ENCODE data around the gene PLK2. TPM values are rescaled to one million over a fixed set of nuclear protein-coding genes. Genes with fewer than 3 reads are reported as not detected.
A peak's percentile ranks its signal among the peaks of the same experiment; 100 is the strongest.

PLK2 gene
- total RNA-seq, 1 experiment from 2014 or later = 31.9 TPM

DNA sequence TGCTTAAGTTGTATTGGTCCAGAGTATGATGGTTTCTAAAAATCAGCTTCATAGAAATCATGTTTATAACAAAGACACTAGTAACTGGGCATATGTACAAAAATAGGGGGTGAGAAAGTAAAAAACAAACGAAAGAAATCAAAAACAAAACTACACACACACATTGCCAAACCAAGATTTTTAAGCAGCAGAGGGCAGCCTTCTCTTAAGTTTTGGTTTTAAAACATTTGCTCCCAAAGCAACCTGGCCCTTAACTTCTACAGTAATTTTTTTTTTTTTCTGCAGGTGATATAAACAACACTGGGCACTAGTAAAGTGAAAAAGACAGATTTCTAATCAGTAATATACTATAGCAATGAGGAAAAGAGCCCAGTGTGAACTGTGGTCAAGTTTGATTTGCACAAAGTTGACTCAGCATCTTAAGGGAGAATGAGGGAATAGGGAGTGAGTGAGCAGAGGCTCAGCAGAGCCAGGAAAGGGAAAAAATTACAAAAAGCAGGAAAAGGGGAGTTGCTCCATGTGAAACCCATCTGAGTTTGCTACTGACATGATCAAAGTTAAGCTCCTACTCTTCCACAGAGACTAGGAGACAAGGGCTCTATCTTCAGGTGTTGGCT lies 18.0 kb upstream of the PLK2 start:
- Mint-ChIP-seq H3K4me3 (ENCODE audit: unreplicated experiment) (no peak overlapping the region), H3K27ac (ENCODE audit: unreplicated experiment) (no peak overlapping the region), H3K27me3 (ENCODE audit: insufficient read depth, unreplicated experiment) (no peaks in the 10 kb centered on the region), H3K4me1 (ENCODE audit: low read depth, unreplicated experiment) (no peaks in the 10 kb centered on the region), H3K9me3 (ENCODE audit: unreplicated experiment) (peaks cover 31% of the 10 kb centered on the region), H3K36me3 (ENCODE audit: insufficient read depth, unreplicated experiment) (no peaks in the 10 kb centered on the region)
- TF ChIP-seq, protein P1, sequence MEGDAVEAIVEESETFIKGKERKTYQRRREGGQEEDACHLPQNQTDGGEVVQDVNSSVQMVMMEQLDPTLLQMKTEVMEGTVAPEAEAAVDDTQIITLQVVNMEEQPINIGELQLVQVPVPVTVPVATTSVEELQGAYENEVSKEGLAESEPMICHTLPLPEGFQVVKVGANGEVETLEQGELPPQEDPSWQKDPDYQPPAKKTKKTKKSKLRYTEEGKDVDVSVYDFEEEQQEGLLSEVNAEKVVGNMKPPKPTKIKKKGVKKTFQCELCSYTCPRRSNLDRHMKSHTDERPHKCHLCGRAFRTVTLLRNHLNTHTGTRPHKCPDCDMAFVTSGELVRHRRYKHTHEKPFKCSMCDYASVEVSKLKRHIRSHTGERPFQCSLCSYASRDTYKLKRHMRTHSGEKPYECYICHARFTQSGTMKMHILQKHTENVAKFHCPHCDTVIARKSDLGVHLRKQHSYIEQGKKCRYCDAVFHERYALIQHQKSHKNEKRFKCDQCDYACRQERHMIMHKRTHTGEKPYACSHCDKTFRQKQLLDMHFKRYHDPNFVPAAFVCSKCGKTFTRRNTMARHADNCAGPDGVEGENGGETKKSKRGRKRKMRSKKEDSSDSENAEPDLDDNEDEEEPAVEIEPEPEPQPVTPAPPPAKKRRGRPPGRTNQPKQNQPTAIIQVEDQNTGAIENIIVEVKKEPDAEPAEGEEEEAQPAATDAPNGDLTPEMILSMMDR (IDR thresholded peaks at IDR 0.05; ENCODE audit: insufficient read depth in 1 of 2, low read depth in 1 of 2, low read length in 1 of 2, severe bottlenecking in 1 of 2, unreplicated experiment in 1 of 2) = peak; percentile 18 to 32
- Histone ChIP-seq H3K9me3 (peaks cover 6% of the 10 kb centered on the region; the same call in 1 of the 2 replicates), H3K36me3 (ENCODE audit: control insufficient read depth, insufficient read depth, low read length) (no peaks in the 10 kb centered on the region), H3K27me3 (replicated peaks; ENCODE audit: control insufficient read depth, insufficient read depth, low read length) (no peaks in the 10 kb centered on the region), H3K4me3 (ENCODE audit: low read depth, low read length) (no peak overlapping the region), H3K4me1 (no peaks in the 10 kb centered on the region)
- DNase-seq = peak in 1 of 2 experiments; percentile 24
- no TSS peak for BruUV-seq (replicated peaks)
- intact Hi-C loops (cut with micrococcal nuclease; ENCODE audit: unreplicated experiment) = loop anchor here (1.0 kb wide), 1 partner anchor 372 kb away; no protein-coding TSS in a partner anchor
- ChIA-PET POLR2A (no interaction called here), CTCF (interaction anchor here (0.6 to 1.4 kb wide), 2 partner anchors 256 to 372 kb away, joined by 3 to 7 read pairs; no protein-coding TSS in a partner anchor)

DNA sequence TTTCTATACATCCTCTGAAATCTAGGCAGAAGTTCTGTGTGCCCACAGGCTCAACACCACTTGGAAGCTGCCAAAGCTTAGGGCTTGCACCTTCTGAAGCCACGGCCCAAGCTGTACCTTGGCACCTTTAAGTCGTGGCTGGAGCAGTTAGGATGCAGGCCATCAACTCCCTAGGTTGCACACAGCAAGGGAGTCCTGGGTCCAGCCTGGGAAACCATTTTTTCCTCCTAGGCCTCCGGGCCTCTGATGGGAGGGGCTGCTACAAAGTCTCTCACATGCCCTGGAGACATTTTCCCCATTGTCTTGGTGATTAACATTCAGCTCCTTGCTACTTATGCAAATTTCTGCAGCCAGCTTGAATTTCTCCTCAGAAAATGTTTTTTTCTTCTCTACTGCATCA lies 15.5 kb upstream of the PLK2 start:
- Histone ChIP-seq H3K36me3 (ENCODE audit: control insufficient read depth, insufficient read depth, low read length) (no peaks in the 10 kb centered on the region), H3K9me3 (peaks cover 6% of the 10 kb centered on the region; the same call in 1 of the 2 replicates), H3K4me3 (ENCODE audit: low read depth, low read length) (no peak overlapping the region), H3K27me3 (replicated peaks; ENCODE audit: control insufficient read depth, insufficient read depth, low read length) (no peaks in the 10 kb centered on the region), H3K4me1 (no peaks in the 10 kb centered on the region)
- intact Hi-C loops (cut with micrococcal nuclease; ENCODE audit: unreplicated experiment) = no loop called here
- no peak for DNase-seq
- Mint-ChIP-seq H3K9me3 (ENCODE audit: unreplicated experiment) (peaks cover 31% of the 10 kb centered on the region), H3K4me3 (ENCODE audit: unreplicated experiment) (no peak overlapping the region), H3K27ac (ENCODE audit: unreplicated experiment) (no peak overlapping the region), H3K4me1 (ENCODE audit: low read depth, unreplicated experiment) (no peaks in the 10 kb centered on the region), H3K36me3 (ENCODE audit: insufficient read depth, unreplicated experiment) (no peaks in the 10 kb centered on the region), H3K27me3 (ENCODE audit: insufficient read depth, unreplicated experiment) (no peaks in the 10 kb centered on the region)
- POLR2A ChIA-PET = no interaction called here
- TF ChIP-seq, protein P1 (IDR thresholded peaks at IDR 0.05; ENCODE audit: insufficient read depth in 1 of 2, low read depth in 1 of 2, low read length in 1 of 2, severe bottlenecking in 1 of 2, unreplicated experiment in 1 of 2) = no peak
- BruUV-seq (replicated peaks) = no TSS peak
- CTCF ChIA-PET = no interaction called here

DNA sequence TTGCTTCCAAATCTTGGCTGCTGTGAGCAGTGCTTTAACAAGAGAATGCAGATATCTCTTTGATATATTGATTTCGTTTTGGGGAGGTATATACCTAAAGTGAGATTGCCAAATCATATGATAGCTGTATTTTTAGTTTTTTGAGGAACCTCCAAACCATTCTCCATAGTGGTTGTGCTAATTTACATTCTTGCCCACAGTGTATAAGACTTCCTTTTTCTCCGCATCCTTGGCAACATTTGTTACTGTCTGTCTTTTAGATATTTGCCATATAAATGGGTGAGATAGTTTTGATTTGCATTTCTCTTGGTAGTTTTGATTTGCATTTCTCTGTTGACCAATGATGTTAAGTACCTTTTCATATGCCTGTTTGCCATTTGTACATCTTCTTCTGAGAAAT lies 10.0 kb upstream of the PLK2 start:
- H3K27ac Mint-ChIP-seq (ENCODE audit: unreplicated experiment) = no peak overlapping the region
- no peak for DNase-seq
- ChIA-PET POLR2A (interaction anchor here (0.6 kb wide), 1 partner anchor 8 kb away, joined by 3 read pairs; no protein-coding TSS in a partner anchor), CTCF (no interaction called here)
- TF ChIP-seq, protein P1 (IDR thresholded peaks at IDR 0.05; ENCODE audit: insufficient read depth in 1 of 2, low read depth in 1 of 2, low read length in 1 of 2, severe bottlenecking in 1 of 2, unreplicated experiment in 1 of 2) = no peak
- Histone ChIP-seq H3K36me3 (ENCODE audit: control insufficient read depth, insufficient read depth, low read length) (no peaks in the 10 kb centered on the region), H3K4me3 (ENCODE audit: low read depth, low read length) (no peak overlapping the region), H3K4me1 (no peaks in the 10 kb centered on the region), H3K9me3 (peaks cover under 1% of the 10 kb centered on the region; the same call in 1 of the 2 replicates), H3K27me3 (replicated peaks; ENCODE audit: control insufficient read depth, insufficient read depth, low read length) (no peaks in the 10 kb centered on the region)
- peaks cover 16% of the 10 kb centered on the region for H3K9me3 Mint-ChIP-seq (ENCODE audit: unreplicated experiment)
- intact Hi-C loops (cut with micrococcal nuclease; ENCODE audit: unreplicated experiment) = loop anchor here (10.0 kb wide), 2 partner anchors 235 to 1565 kb away; partner anchors contain the start of gene SETD9
- H3K27me3 Mint-ChIP-seq (ENCODE audit: insufficient read depth, unreplicated experiment) = no peaks in the 10 kb centered on the region
- H3K36me3 Mint-ChIP-seq (ENCODE audit: insufficient read depth, unreplicated experiment) = no peaks in the 10 kb centered on the region
- no peak overlapping the region for H3K4me3 Mint-ChIP-seq (ENCODE audit: unreplicated experiment)
- BruUV-seq (replicated peaks) = no TSS peak
- no peaks in the 10 kb centered on the region for H3K4me1 Mint-ChIP-seq (ENCODE audit: low read depth, unreplicated experiment)

All from Caco-2 (cell line).